Caco-2 (cell line): ENCODE results near the gene SLC47A2. TPM values are rescaled to one million over a fixed set of nuclear protein-coding genes. Genes with fewer than 3 reads are reported as not detected.
A peak's percentile ranks its signal among the peaks of the same experiment; 100 is the strongest.
"Not testable (repeated sequence)": the region's sequence is repeated elsewhere in the genome, so short reads cannot be mapped to it uniquely, and the experiment has no call there.

ENCODE experiments used
- BruUV-seq: library from RNA; stranded (reverse); fragments of 400-500 nt; replicated peaks from 2 replicates; lab custom pipeline; 2021; lab: Mats Ljungman, UMichigan
- CTCF ChIA-PET: fragments of 300-600 bp; sonication (Branson Sonifier 250); formaldehyde crosslinking; loops from one replicate; lab custom pipeline; 2022; ENCODE audit warnings: antibody characterized with exemption; lab: Charles Lee
- POLR2A ChIA-PET: fragments of 300-600 bp; sonication (Branson Sonifier 250); formaldehyde crosslinking; loops from one replicate; lab custom pipeline; 2022; ENCODE audit warnings: antibody characterized with exemption; lab: Charles Lee
- DNase-seq, 2 experiments: peaks; one replicate each; pipeline versions ENCODE4 v3.0.0 to v3.0.0-alpha.2; 2020 to 2022
- H3K27me3 ChIP-seq: replicated peaks from 2 replicates; pipeline ENCODE4 v1.6.0; 2011; ENCODE audit warnings: low read length; ENCODE audit not compliant: control insufficient read depth, insufficient read depth
- H3K36me3 ChIP-seq: 2 replicates; pipeline ENCODE4 v1.5.1; 2011; ENCODE audit warnings: low read length; ENCODE audit not compliant: control insufficient read depth, insufficient read depth
- H3K4me1 ChIP-seq: fragments of 250-450 bp; sonication (Bioruptor Pico); 2 replicates; pipeline ENCODE4 v1.5.1; 2020; ENCODE audit warnings: mild to moderate bottlenecking
- H3K4me3 ChIP-seq: 2 replicates; pipeline ENCODE4 v1.5.1; 2011; ENCODE audit warnings: low read depth, mild to moderate bottlenecking, control low read depth, low read length
- H3K9me3 ChIP-seq: fragments of 250-450 bp; sonication (Bioruptor Pico); 2 replicates; pipeline ENCODE4 v1.5.1; 2020; ENCODE audit warnings: mild to moderate bottlenecking, moderate library complexity
- H3K27ac Mint-ChIP-seq: one replicate; pipeline ENCODE4 v1.8.0; 2022; ENCODE audit warnings: mixed read lengths; ENCODE audit not compliant: unreplicated experiment
- H3K27me3 Mint-ChIP-seq: one replicate; pipeline ENCODE4 v1.8.0; 2022; ENCODE audit warnings: mixed read lengths; ENCODE audit not compliant: insufficient read depth, unreplicated experiment
- H3K36me3 Mint-ChIP-seq: one replicate; pipeline ENCODE4 v1.8.0; 2022; ENCODE audit warnings: mild to moderate bottlenecking, mixed read lengths; ENCODE audit not compliant: insufficient read depth, unreplicated experiment
- H3K4me1 Mint-ChIP-seq: one replicate; pipeline ENCODE4 v1.8.0; 2022; ENCODE audit warnings: low read depth, mixed read lengths; ENCODE audit not compliant: unreplicated experiment
- H3K4me3 Mint-ChIP-seq: one replicate; pipeline ENCODE4 v1.8.0; 2022; ENCODE audit warnings: mild to moderate bottlenecking, moderate library complexity, mixed read lengths; ENCODE audit not compliant: unreplicated experiment
- H3K9me3 Mint-ChIP-seq: one replicate; pipeline ENCODE4 v1.8.0; 2022; ENCODE audit warnings: mixed read lengths; ENCODE audit not compliant: unreplicated experiment
- intact Hi-C: fragments of 100-400 bp; cut with micrococcal nuclease; formaldehyde crosslinking; loops from one replicate; pipeline ENCODE4 v1.10.0; 2022; ENCODE audit not compliant: unreplicated experiment
- total RNA-seq: library from RNA; stranded (reverse); gene quantifications from 2 replicates; pipeline ENCODE4 v1.2.3, GENCODE V29; 2022
- TF ChIP-seq, protein P1 (sequence below), 2 experiments: fragments of 200-600 bp in 1 of 2; IDR thresholded peaks; 1 replicate in 1 of 2; 2 replicates in 1 of 2; pipeline versions ENCODE4 v1.5.1 to v1.8.0; 2011 to 2022; ENCODE audit warnings: antibody characterized with exemption in 1 of 2, control low read depth in 1 of 2, inconsistent platforms in 1 of 2, low read depth in 1 of 2, low read length in 1 of 2, mild to moderate bottlenecking in 1 of 2, moderate library complexity in 1 of 2; ENCODE audit not compliant: insufficient read depth in 1 of 2, severe bottlenecking in 1 of 2, unreplicated experiment in 1 of 2

SLC47A2 gene
- total RNA-seq, 1 experiment from 2014 or later, result 0.20 TPM

DNA sequence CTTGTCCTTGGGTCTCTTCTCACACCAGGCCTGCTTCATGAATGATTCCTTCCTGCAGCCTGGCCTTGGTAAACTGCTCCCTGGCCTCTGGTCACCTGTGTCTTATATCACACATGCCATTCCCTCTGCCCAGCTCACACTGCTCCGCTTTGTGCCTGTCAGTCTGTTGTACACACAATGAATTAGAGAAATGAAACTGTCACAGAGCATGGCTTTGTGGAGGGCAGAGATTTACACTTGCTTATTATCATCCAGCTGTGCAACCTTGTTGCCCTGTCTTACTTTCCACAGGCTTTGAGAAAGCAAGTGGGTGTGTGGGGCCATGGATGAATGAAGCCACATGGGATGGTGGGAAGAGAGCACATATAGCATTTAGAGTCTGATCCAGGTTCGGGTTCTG lies 45.5 kb downstream of the SLC47A2 start:
- Histone ChIP-seq H3K9me3 (no peaks in the 10 kb centered on the region), H3K27me3 (no peaks in the 10 kb centered on the region), H3K4me1 (peaks cover 28% of the 10 kb centered on the region), H3K4me3 (no peak overlapping the region), H3K36me3 (peaks cover 5% of the 10 kb centered on the region; the same call in 1 of the 2 replicates)
- peaks cover 36% of the 10 kb centered on the region for H3K36me3 Mint-ChIP-seq
- H3K27ac Mint-ChIP-seq, result peak overlapping the region; percentile 70
- DNase-seq, result no peak
- BruUV-seq, result no TSS peak
- POLR2A ChIA-PET, result interaction anchor here (1.4 to 2.2 kb wide), 2 partner anchors 11 to 23 kb away, joined by 5 to 36 read pairs; partner anchors contain the start of gene ALDH3A2
- CTCF ChIA-PET, result interaction anchor here (1.3 to 2.7 kb wide), 4 partner anchors 11 to 154 kb away, joined by 3 to 70 read pairs (median 9); partner anchors contain the start of gene ALDH3A2
- H3K27me3 Mint-ChIP-seq, result no peaks in the 10 kb centered on the region
- no peaks in the 10 kb centered on the region for H3K9me3 Mint-ChIP-seq
- peaks cover 29% of the 10 kb centered on the region for H3K4me1 Mint-ChIP-seq
- intact Hi-C loops, result loop anchor here (5.0 kb wide), 1 partner anchor 76 kb away; the partner anchor contains the start of gene ALDH3A1
- TF ChIP-seq, protein P1, sequence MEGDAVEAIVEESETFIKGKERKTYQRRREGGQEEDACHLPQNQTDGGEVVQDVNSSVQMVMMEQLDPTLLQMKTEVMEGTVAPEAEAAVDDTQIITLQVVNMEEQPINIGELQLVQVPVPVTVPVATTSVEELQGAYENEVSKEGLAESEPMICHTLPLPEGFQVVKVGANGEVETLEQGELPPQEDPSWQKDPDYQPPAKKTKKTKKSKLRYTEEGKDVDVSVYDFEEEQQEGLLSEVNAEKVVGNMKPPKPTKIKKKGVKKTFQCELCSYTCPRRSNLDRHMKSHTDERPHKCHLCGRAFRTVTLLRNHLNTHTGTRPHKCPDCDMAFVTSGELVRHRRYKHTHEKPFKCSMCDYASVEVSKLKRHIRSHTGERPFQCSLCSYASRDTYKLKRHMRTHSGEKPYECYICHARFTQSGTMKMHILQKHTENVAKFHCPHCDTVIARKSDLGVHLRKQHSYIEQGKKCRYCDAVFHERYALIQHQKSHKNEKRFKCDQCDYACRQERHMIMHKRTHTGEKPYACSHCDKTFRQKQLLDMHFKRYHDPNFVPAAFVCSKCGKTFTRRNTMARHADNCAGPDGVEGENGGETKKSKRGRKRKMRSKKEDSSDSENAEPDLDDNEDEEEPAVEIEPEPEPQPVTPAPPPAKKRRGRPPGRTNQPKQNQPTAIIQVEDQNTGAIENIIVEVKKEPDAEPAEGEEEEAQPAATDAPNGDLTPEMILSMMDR (IDR thresholded peaks at IDR 0.05; ENCODE audit: insufficient read depth in 1 of 2, low read depth in 1 of 2, low read length in 1 of 2, severe bottlenecking in 1 of 2, unreplicated experiment in 1 of 2), result no peak
- H3K4me3 Mint-ChIP-seq, result no peak overlapping the region

DNA sequence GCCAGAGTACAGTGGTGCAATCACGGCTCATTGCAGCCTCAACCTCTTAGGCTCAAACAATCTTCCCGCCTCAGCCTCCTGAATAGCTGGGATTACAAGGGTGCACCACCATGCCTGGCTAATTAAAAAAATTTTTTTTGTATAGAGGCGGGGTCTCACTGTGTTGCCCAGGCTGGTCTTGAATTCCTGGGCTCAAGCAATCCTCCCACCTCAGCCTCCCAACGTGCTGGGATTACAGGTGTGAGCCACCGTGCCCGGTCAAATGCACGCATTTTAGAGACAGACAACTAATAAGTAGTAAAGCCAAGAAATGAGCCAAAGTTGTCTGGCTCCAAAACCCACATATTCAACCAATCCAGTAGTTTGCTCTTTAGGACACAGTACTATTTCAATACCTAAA lies 46.7 kb downstream of the SLC47A2 start:
- H3K9me3 Mint-ChIP-seq, H3K4me3 Mint-ChIP-seq, H3K36me3 ChIP-seq, DNase-seq, H3K27me3 ChIP-seq, H3K27me3 Mint-ChIP-seq, CTCF ChIA-PET, H3K4me3 ChIP-seq, BruUV-seq, POLR2A ChIA-PET, H3K27ac Mint-ChIP-seq, H3K9me3 ChIP-seq: not testable (repeated sequence)
- Mint-ChIP-seq H3K36me3 (peaks cover 33% of the 10 kb centered on the region), H3K4me1 (peaks cover 29% of the 10 kb centered on the region)
- H3K4me1 ChIP-seq, result peaks cover 28% of the 10 kb centered on the region
- intact Hi-C loops, result loop anchor here (5.0 kb wide), 1 partner anchor 78 kb away; the partner anchor contains the start of gene ALDH3A1

DNA sequence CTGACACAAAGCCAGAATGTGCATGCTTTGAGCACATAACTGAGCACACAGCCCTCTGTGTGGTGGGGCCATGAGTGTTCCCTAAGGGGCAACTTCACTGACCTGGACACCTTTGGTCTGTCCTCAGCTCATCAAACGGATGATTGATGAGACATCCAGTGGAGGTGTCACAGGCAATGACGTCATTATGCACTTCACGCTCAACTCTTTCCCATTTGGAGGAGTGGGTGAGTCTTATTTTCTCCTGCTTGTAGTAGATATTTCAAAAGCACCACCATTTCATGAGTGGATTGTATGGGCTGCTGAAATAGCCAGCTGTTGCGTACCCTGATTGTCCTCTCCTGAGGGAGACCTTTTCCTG lies 51.6 kb downstream of the SLC47A2 start:
- ChIA-PET POLR2A (no interaction called here), CTCF (no interaction called here)
- H3K9me3 ChIP-seq, result no peaks in the 10 kb centered on the region
- no peaks in the 10 kb centered on the region for H3K27me3 ChIP-seq
- Mint-ChIP-seq H3K36me3 (peaks cover 31% of the 10 kb centered on the region), H3K4me3 (no peak overlapping the region), H3K27ac (no peak overlapping the region), H3K9me3 (no peaks in the 10 kb centered on the region), H3K4me1 (peaks cover 12% of the 10 kb centered on the region), H3K27me3 (no peaks in the 10 kb centered on the region)
- peaks cover 3% of the 10 kb centered on the region for H3K36me3 ChIP-seq
- H3K4me3 ChIP-seq, result no peak overlapping the region
- DNase-seq, result no peak
- TF ChIP-seq, protein P1 (IDR thresholded peaks at IDR 0.05; ENCODE audit: insufficient read depth in 1 of 2, low read depth in 1 of 2, low read length in 1 of 2, severe bottlenecking in 1 of 2, unreplicated experiment in 1 of 2), result no peak
- peaks cover 13% of the 10 kb centered on the region for H3K4me1 ChIP-seq
- BruUV-seq, result no TSS peak
- intact Hi-C loops, result no loop called here
